Activated naive CD4-positive, alpha-beta T cell treated with anti-CD3 and anti-CD28 coated beads, Interleukin-2, amount 10 ng/mL, durations not matched to agents 7 days and 5 days (primary cell): ENCODE measurements around the gene CCDC40.

Experiments
- CTCF ChIA-PET: fragments of 350-600 bp; sonication (Branson Sonifier 250); formaldehyde crosslinking; loops from one replicate; lab custom pipeline; 2021; ENCODE audit warnings: antibody characterized with exemption; lab: Charles Lee
- DNase-seq: peaks from one replicate; pipeline ENCODE4 v3.0.0-alpha.2; 2020
- H3K27ac Mint-ChIP-seq: one replicate; pipeline ENCODE4 v1.8.0; 2021; ENCODE audit warnings: mild to moderate bottlenecking, moderate library complexity, mixed read lengths
- H3K27me3 Mint-ChIP-seq: one replicate; pipeline ENCODE4 v1.8.0; 2021; ENCODE audit warnings: mild to moderate bottlenecking, mixed read lengths
- H3K36me3 Mint-ChIP-seq: one replicate; pipeline ENCODE4 v1.8.0; 2021; ENCODE audit warnings: mixed read lengths
- H3K4me1 Mint-ChIP-seq: one replicate; pipeline ENCODE4 v1.8.0; 2021; ENCODE audit warnings: mixed read lengths
- H3K4me3 Mint-ChIP-seq: one replicate; pipeline ENCODE4 v1.8.0; 2021; ENCODE audit warnings: mild to moderate bottlenecking, moderate library complexity, mixed read lengths
- H3K9me3 Mint-ChIP-seq: one replicate; pipeline ENCODE4 v1.8.0; 2021; ENCODE audit warnings: mixed read lengths

The CCDC40 gene

GRCh38 chr17:80035937-80036714 lies at the start of gene CCDC40:
CCDC40 (plus strand) TSS chr17:80036642; CDS start chr17:80036663, 21 bp downstream.
- peak within 1 kb of the TSS; percentile 79 for H3K4me3 Mint-ChIP-seq
- peak; percentile 85 for DNase-seq
- CTCF ChIA-PET = no interaction called here
- H3K27me3 Mint-ChIP-seq = peaks cover 71% of the 10 kb centered on the region
- H3K4me1 Mint-ChIP-seq = peaks cover 13% of the 10 kb centered on the region
- no peak within 1 kb of the TSS for H3K27ac Mint-ChIP-seq
- H3K36me3 Mint-ChIP-seq = no peaks in the 10 kb centered on the region
- no peaks in the 10 kb centered on the region for H3K9me3 Mint-ChIP-seq

GRCh38 chr17:79987187-79987934 lies 49.1 kb upstream of the CCDC40 start:
- Mint-ChIP-seq H3K27ac (no peak overlapping the region), H3K27me3 (peaks cover 62% of the 10 kb centered on the region), H3K4me3 (no peak overlapping the region), H3K36me3 (no peaks in the 10 kb centered on the region), H3K4me1 (peaks cover 11% of the 10 kb centered on the region), H3K9me3 (no peaks in the 10 kb centered on the region)
- CTCF ChIA-PET = no interaction called here
- no peak for DNase-seq

- no peak overlapping the region for H3K27ac Mint-ChIP-seq
Measured at GRCh38 chr17:79987935-79988184, 48.6 kb upstream of the CCDC40 start.

GRCh38 chr17:79988185-79988971 lies 48.1 kb upstream of the CCDC40 start:
- no peak for DNase-seq
- Mint-ChIP-seq H3K4me3 (no peak overlapping the region), H3K27me3 (peaks cover 66% of the 10 kb centered on the region), H3K27ac (no peak overlapping the region), H3K4me1 (peaks cover 21% of the 10 kb centered on the region), H3K36me3 (no peaks in the 10 kb centered on the region), H3K9me3 (no peaks in the 10 kb centered on the region)
- CTCF ChIA-PET = no interaction called here

More at GRCh38 chr17:79987935-79988184, 48.6 kb upstream of the CCDC40 start:
- peaks cover 16% of the 10 kb centered on the region for H3K4me1 Mint-ChIP-seq
- H3K27me3 Mint-ChIP-seq = peaks cover 67% of the 10 kb centered on the region
- H3K36me3 Mint-ChIP-seq = no peaks in the 10 kb centered on the region
- DNase-seq = no peak
- no peaks in the 10 kb centered on the region for H3K9me3 Mint-ChIP-seq
- CTCF ChIA-PET = no interaction called here
- no peak overlapping the region for H3K4me3 Mint-ChIP-seq

DNA sequence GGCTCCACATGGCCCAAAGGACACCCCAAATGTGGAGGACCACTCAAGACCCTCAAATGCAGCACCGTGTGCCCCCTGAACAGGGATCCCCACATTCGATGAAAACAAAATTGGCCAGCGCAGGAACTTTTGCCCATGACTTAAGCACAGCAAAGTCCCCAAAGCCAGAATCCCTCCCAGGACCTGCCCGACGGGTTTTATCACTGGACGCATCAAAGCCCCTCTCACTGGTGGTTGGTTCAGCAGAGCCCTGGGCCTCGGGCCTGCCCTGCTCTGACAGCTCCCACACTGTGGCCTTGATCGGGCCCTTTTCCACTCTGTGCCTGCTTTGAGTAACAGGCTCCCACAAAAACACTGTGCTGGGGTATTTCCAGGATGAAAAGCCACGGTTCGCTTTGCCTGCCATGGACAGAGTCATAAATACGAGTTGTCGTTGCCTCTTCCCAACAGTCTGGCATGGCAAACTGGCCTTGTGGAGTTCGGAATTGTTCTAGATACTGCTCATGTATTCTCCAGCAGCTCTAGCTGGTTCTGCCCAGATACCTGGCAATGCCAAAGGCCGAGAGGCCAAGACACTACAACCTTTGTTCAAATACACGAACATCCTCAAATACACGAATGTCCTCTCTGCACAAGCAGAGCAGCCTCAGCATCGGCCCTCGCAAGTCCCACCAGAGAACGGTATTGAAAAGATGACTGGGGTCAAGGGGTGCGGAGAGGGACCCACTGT lies 47.2 kb upstream of the CCDC40 start:
- no peak for DNase-seq
- Mint-ChIP-seq H3K27ac (no peak overlapping the region), H3K9me3 (no peaks in the 10 kb centered on the region), H3K27me3 (peaks cover 62% of the 10 kb centered on the region), H3K36me3 (no peaks in the 10 kb centered on the region), H3K4me1 (peaks cover 30% of the 10 kb centered on the region), H3K4me3 (no peak overlapping the region)
- CTCF ChIA-PET = interaction anchor here (2.3 kb wide), 1 partner anchor 247 kb away, joined by 7 read pairs; no protein-coding TSS in a partner anchor

- no peaks in the 10 kb centered on the region for H3K9me3 Mint-ChIP-seq
- no peak for DNase-seq
- H3K4me3 Mint-ChIP-seq = no peak overlapping the region
- H3K27me3 Mint-ChIP-seq = peaks cover 54% of the 10 kb centered on the region
- no peaks in the 10 kb centered on the region for H3K36me3 Mint-ChIP-seq
- H3K4me1 Mint-ChIP-seq = peaks cover 33% of the 10 kb centered on the region
- no peak overlapping the region for H3K27ac Mint-ChIP-seq
- CTCF ChIA-PET = interaction anchor here (0.9 to 2.3 kb wide), 4 partner anchors 15 to 248 kb away, joined by 3 to 7 read pairs (median 4); no protein-coding TSS in a partner anchor
Measured at GRCh38 chr17:79990051-79990592, 46.3 kb upstream of the CCDC40 start.

DNA sequence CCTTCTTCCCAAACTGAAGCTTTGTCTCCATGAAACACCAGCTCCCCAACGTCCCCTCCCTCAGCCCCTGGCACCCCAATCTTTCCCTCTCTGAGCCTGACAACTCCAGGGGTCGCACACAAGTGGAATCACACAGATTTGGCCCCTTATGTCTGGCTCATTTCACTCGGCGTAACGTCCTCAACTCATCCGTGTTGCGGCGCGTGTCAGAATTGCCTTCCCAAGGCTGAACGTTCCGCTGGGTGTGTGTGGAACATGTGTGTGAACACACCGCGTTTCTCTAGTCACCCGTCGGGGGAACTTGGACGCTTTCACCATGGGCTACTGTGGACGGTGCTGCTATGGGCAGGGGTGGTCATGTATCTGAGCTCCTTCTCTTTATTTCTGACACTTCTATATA lies 45.7 kb upstream of the CCDC40 start:
- no peaks in the 10 kb centered on the region for H3K36me3 Mint-ChIP-seq

DNA sequence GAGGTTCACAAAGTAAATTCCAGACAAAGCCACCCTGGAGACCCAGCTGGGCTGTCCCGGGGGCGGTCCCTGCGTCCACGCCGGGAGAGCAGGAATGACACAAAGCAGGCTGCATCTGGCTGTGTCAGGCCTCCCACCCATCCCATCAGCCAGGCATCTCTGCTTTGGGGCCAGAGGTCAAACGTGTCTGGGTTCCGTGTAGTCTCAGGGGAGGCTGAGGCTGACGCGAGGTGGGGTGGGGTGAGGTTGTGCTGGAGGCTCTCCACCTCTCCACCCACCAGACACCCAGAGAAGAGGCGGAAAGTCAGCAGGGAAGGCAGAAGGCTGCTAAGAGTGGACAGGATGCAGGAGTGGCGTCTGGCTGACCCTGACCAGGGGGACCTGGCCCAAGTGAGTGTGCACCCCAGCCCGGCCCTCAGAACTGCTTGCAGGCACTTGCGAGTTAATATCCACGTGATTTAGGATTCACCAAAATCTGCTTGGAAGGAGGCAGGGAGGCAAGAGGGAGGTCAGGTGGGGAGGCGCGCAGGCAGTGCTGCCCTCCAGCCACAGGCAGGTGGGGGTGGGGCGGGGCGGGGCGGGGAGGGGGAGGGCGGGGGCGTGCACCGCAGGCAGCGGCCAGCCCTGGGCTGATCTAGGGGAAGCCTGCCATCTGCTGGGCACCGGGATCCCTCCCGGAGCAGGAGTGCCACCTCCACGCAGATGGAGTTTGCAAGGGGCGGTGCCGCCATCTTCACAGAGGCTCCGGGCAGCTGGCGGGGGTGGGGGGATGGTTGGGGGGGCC lies 45.1 kb upstream of the CCDC40 start:
- H3K9me3 Mint-ChIP-seq = no peaks in the 10 kb centered on the region
- H3K27me3 Mint-ChIP-seq = peaks cover 48% of the 10 kb centered on the region
- DNase-seq = peak; percentile 91
- H3K4me3 Mint-ChIP-seq = peak overlapping the region; percentile 71
- CTCF ChIA-PET = interaction anchor here (0.8 to 2.3 kb wide), 6 partner anchors 16 to 249 kb away, joined by 3 to 7 read pairs (median 4); no protein-coding TSS in a partner anchor
- H3K27ac Mint-ChIP-seq = no peak overlapping the region
- H3K36me3 Mint-ChIP-seq = no peaks in the 10 kb centered on the region
- H3K4me1 Mint-ChIP-seq = peaks cover 43% of the 10 kb centered on the region

More for the DNA sequence above, 45.7 kb upstream of the CCDC40 start:
- Mint-ChIP-seq H3K4me3 (no peak overlapping the region), H3K4me1 (peaks cover 37% of the 10 kb centered on the region), H3K9me3 (no peaks in the 10 kb centered on the region), H3K27me3 (peaks cover 52% of the 10 kb centered on the region), H3K27ac (no peak overlapping the region)
- no peak for DNase-seq
- CTCF ChIA-PET = interaction anchor here (0.9 to 2.3 kb wide), 4 partner anchors 15 to 249 kb away, joined by 3 to 7 read pairs (median 4); no protein-coding TSS in a partner anchor

DNA sequence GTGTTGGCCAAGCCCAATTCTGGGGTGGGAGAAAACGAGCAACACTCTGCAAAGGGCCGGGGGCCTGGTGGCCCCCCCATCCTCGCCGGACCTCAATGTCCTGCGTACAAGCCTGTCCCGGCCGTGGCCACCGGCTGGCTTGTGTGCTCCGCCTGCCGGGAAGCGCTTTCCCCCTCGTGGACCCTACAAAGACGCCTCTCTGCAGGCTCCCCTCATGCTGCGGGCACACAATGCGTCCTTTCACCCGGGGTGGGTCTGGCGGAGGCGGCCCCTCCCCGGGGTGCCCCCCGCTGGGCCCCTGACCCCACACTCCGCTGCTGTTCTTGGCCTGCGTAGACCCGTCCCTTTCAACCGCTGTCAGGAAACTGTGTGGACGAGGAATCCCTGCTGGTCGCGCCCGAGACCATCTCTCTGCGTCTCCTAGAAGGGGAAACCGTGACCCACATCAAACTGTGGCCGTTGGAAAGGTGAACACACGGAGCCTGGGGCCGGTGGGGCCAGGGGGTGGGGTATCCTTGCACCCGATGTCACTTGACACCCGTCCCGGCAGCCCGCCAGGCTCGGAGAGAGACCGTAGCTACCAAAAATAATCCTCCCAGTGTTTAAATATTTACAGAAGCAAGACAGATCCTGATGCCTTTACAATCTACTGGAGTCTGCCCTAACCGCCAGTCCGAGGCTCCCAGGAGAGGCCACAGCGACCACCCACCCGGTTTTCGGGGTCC lies 44.4 kb upstream of the CCDC40 start:
- CTCF ChIA-PET = interaction anchor here (0.8 to 1.3 kb wide), 3 partner anchors 72 to 246 kb away, joined by 3 read pairs; no protein-coding TSS in a partner anchor
- H3K9me3 Mint-ChIP-seq = no peaks in the 10 kb centered on the region
- no peaks in the 10 kb centered on the region for H3K36me3 Mint-ChIP-seq
- peak overlapping the region; percentile 71 for H3K4me3 Mint-ChIP-seq
- peaks cover 42% of the 10 kb centered on the region for H3K27me3 Mint-ChIP-seq
- H3K4me1 Mint-ChIP-seq = peaks cover 51% of the 10 kb centered on the region
- H3K27ac Mint-ChIP-seq = no peak overlapping the region
- DNase-seq = peak; percentile 32

DNA sequence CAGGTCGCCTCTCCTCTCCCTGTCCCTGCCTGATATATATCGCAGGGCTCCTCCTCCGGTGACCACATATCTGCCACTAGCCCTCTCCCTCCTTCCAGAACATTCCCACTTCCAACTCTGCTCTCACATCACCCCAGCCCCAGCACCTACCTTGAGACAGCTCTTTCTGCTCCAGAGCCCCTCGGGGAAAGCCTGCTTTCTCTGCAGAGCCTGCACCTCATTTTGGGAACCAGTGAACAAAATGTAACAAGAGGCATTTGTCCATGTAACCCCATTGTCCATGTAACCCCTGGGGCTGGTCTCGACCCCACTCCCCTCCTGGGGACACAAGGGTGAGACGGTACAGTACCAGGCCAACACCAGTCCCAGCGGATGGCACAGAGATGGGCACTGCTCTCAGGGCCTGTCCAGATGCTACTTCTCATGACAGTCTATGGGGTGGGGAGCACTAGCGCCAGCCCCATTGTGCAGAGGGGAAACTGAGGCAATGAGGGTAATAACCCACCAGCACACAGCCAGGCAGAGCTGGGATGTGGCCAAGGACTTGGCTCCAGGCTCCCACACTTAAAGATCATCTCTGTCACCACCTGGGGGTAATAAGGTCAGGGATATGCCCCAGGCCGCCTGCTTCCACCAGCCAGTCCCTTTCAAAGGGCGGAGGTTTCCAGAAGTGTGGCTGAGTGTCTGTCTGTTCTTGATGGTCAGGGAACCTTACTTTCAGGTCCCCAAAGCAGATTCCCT lies 43.6 kb upstream of the CCDC40 start:
- Mint-ChIP-seq H3K27me3 (peaks cover 36% of the 10 kb centered on the region), H3K9me3 (no peaks in the 10 kb centered on the region), H3K4me1 (peaks cover 58% of the 10 kb centered on the region), H3K27ac (no peak overlapping the region), H3K36me3 (no peaks in the 10 kb centered on the region), H3K4me3 (peak overlapping the region; percentile 71)
- DNase-seq = no peak
- CTCF ChIA-PET = interaction anchor here (1.0 to 2.0 kb wide), 5 partner anchors 19 to 251 kb away, joined by 3 to 10 read pairs (median 5); no protein-coding TSS in a partner anchor

- Mint-ChIP-seq H3K27me3 (peaks cover 29% of the 10 kb centered on the region), H3K4me1 (peaks cover 64% of the 10 kb centered on the region), H3K9me3 (no peaks in the 10 kb centered on the region), H3K27ac (peak overlapping the region; percentile 69), H3K4me3 (no peak overlapping the region), H3K36me3 (no peaks in the 10 kb centered on the region)
- CTCF ChIA-PET = interaction anchor here (0.9 to 2.5 kb wide), 9 partner anchors 14 to 252 kb away, joined by 3 to 10 read pairs (median 5); partner anchors contain the start of gene CBX4
- peak; percentile 70 for DNase-seq
Measured at GRCh38 chr17:79993390-79994227, 42.8 kb upstream of the CCDC40 start.
